CD4-positive, alpha-beta T cell treated with Interleukin-21 for 1 hour (primary cell): Measurements from ENCODE around the gene AMIGO2.

Experiments
- DNase-seq: peaks from one replicate; pipeline ENCODE4 v3.0.0-alpha.2; 2020

AMIGO2 gene

GRCh38 chr12:47032644-47033043 lies 47.1 kb downstream of the AMIGO2 start:
- DNase-seq = peak; percentile 75

DNA sequence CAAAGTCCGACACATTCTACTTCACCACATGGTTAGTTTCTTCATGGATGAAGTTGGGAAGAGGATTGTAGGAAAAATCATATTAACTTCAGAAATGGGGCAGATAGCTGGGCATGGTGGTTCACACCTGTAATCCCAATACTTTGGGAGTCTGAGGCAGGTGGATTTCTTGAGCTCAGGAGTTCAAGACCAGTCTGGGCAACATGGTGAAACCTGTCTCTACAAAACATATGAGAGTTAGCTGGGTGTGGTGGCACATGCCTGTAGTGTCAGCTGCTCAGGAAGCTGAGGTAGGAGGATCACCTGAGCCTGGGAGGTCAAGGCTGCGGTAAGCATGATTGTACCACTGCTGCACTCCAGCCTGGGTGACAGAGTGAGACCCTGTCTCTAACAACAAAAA lies 49.9 kb downstream of the AMIGO2 start:
- DNase-seq = no peak

GRCh38 chr12:47028981-47029708 lies 50.6 kb downstream of the AMIGO2 start:
- DNase-seq = no peak

GRCh38 chr12:47028186-47028585 lies 51.6 kb downstream of the AMIGO2 start:
- DNase-seq = no peak
